Activated naive CD4-positive, alpha-beta T cell treated with anti-CD3 and anti-CD28 coated beads, Interleukin-2, amount 50 U/mL, for 24 hours (primary cell): ENCODE results near the gene RAB5B.
A peak's percentile ranks its signal among the peaks of the same experiment; 100 is the strongest.

ENCODE experiments used
- H3K27ac Mint-ChIP-seq: one replicate; pipeline ENCODE4 v1.8.0; 2021; ENCODE audit warnings: mild to moderate bottlenecking, mixed read lengths
- H3K27me3 Mint-ChIP-seq: one replicate; pipeline ENCODE4 v1.8.0; 2021; ENCODE audit warnings: mixed read lengths
- H3K36me3 Mint-ChIP-seq: one replicate; pipeline ENCODE4 v1.8.0; 2021; ENCODE audit warnings: mixed read lengths
- H3K4me1 Mint-ChIP-seq: one replicate; pipeline ENCODE4 v1.8.0; 2021; ENCODE audit warnings: mixed read lengths
- H3K4me3 Mint-ChIP-seq: one replicate; pipeline ENCODE4 v1.8.0; 2021; ENCODE audit warnings: mild to moderate bottlenecking, mixed read lengths
- H3K9me3 Mint-ChIP-seq: one replicate; pipeline ENCODE4 v1.8.0; 2021; ENCODE audit warnings: mixed read lengths

The RAB5B gene, protein sequence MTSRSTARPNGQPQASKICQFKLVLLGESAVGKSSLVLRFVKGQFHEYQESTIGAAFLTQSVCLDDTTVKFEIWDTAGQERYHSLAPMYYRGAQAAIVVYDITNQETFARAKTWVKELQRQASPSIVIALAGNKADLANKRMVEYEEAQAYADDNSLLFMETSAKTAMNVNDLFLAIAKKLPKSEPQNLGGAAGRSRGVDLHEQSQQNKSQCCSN

GRCh38 chr12:55973599-55974307 lies at the start of gene RAB5B:
Gene RAB5B, plus strand, starts transcription at chr12:55974078. Its CDS starts 12,883 bp downstream, at chr12:55986961.
- H3K4me1 Mint-ChIP-seq = peaks cover 26% of the 10 kb centered on the region
- no peak within 1 kb of the TSS for H3K27ac Mint-ChIP-seq
- H3K36me3 Mint-ChIP-seq = peaks cover 2% of the 10 kb centered on the region
- no peak within 1 kb of the TSS for H3K4me3 Mint-ChIP-seq
- no peaks in the 10 kb centered on the region for H3K27me3 Mint-ChIP-seq
- no peaks in the 10 kb centered on the region for H3K9me3 Mint-ChIP-seq

GRCh38 chr12:55925371-55925770 lies 48.5 kb upstream of the RAB5B start:
- H3K4me1 Mint-ChIP-seq = peaks cover 61% of the 10 kb centered on the region
- H3K9me3 Mint-ChIP-seq = no peaks in the 10 kb centered on the region
- H3K4me3 Mint-ChIP-seq = peak overlapping the region; percentile 99
- peak overlapping the region; percentile 93 for H3K27ac Mint-ChIP-seq
- no peaks in the 10 kb centered on the region for H3K27me3 Mint-ChIP-seq
- H3K36me3 Mint-ChIP-seq = peaks cover 5% of the 10 kb centered on the region

DNA sequence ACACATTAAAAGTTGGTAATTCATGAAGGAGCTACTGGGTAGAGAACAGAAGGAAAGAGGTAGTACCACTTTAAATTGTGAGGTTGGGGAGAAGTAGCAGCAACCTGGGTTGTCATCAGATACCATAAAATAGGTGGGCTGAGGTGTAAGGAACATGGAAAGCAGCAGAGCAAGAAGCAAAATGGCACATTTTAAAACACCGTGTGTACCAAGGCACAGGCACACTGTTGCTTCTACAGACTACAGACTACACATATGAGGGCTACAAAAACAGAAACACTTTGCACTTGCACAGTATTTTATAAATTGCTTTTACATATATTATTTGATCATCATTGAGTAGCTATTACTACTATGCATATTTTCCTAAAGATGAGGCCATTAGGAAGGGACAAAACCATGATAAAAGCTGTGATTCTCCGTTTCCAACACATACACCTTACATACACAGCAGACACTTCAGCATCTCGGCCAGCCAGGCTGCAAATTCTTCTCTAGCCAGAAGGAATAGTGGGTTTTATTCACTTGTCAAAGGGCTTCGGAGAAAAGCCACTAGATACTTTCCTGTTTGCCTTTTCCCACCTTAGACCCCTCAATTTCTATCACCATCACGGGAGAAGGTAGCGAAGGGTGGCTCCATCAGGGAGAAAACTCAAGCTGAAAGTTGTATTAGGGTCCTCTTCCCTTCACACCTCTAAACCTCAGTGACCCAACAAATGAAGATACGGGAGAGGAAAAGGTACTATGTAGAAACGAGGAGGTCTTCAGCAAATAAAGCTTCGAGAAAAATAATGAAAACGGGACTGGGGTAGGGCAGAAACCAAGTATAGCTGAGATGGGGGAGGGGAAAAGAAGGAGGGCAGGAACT lies 47.8 kb upstream of the RAB5B start:
- Mint-ChIP-seq H3K36me3 (peaks cover 6% of the 10 kb centered on the region), H3K9me3 (no peaks in the 10 kb centered on the region), H3K27me3 (no peaks in the 10 kb centered on the region), H3K27ac (peak overlapping the region; percentile 93), H3K4me1 (peaks cover 61% of the 10 kb centered on the region), H3K4me3 (peak overlapping the region; percentile 99)

- Mint-ChIP-seq H3K9me3 (no peaks in the 10 kb centered on the region), H3K27ac (peak overlapping the region; percentile 93), H3K4me3 (peak overlapping the region; percentile 99), H3K4me1 (peaks cover 55% of the 10 kb centered on the region), H3K27me3 (no peaks in the 10 kb centered on the region), H3K36me3 (peaks cover 9% of the 10 kb centered on the region)
These were observed 46.9 kb upstream of the RAB5B start for GRCh38 chr12:55926738-55927587.

- H3K9me3 Mint-ChIP-seq = no peaks in the 10 kb centered on the region
- H3K36me3 Mint-ChIP-seq = peaks cover 6% of the 10 kb centered on the region
- H3K4me1 Mint-ChIP-seq = peaks cover 50% of the 10 kb centered on the region
- H3K27me3 Mint-ChIP-seq = no peaks in the 10 kb centered on the region
- H3K4me3 Mint-ChIP-seq = peak within 1 kb of the TSS; percentile 99
- peak within 1 kb of the TSS; percentile 94 for H3K27ac Mint-ChIP-seq
These were observed 46.0 kb upstream of the RAB5B start, which contains the start of gene PYM1 for GRCh38 chr12:55927588-55928502. Gene PYM1, minus strand, starts transcription at chr12:55927894. Its CDS starts 133 bp downstream, at chr12:55927761.

GRCh38 chr12:55929306-55929791 lies 44.5 kb upstream of the RAB5B start:
- H3K9me3 Mint-ChIP-seq = no peaks in the 10 kb centered on the region
- peaks cover 55% of the 10 kb centered on the region for H3K4me1 Mint-ChIP-seq
- peak overlapping the region; percentile 99 for H3K4me3 Mint-ChIP-seq
- peak overlapping the region; percentile 94 for H3K27ac Mint-ChIP-seq
- H3K36me3 Mint-ChIP-seq = peaks cover 8% of the 10 kb centered on the region
- no peaks in the 10 kb centered on the region for H3K27me3 Mint-ChIP-seq

GRCh38 chr12:55930771-55931316 lies 43.0 kb upstream of the RAB5B start, which contains the start of gene DGKA:
Gene DGKA, plus strand, starts transcription at chr12:55931162. Its CDS starts 5,342 bp downstream, at chr12:55936504.
- Mint-ChIP-seq H3K27me3 (no peaks in the 10 kb centered on the region), H3K4me1 (peaks cover 56% of the 10 kb centered on the region)

DNA sequence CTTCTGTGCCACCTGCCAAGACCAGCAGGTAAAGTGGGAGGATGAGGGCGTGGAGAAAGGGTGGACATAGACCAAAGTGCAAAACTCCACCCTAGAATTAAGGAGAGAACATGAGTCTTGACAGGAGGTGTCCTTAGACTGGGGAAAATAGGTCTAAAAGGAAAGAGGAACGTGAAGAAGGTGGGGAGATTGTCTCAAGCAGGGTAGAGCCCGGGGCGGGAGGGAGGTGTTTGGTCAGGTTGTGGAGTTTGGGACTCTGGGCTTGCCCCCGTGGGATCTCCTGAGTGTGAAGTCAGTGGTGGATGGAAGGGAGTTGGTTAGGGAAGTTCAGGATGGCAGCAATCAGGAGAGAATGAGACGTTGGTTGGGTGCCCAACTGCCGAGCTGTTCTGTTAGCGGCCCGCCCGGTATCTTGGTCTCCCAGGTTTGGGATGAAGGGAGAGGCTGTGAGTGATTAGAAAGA lies 42.5 kb upstream of the RAB5B start:
- Mint-ChIP-seq H3K4me1 (peaks cover 56% of the 10 kb centered on the region), H3K27ac (peak overlapping the region; percentile 94), H3K27me3 (no peaks in the 10 kb centered on the region), H3K4me3 (peak overlapping the region; percentile 99), H3K36me3 (peaks cover 9% of the 10 kb centered on the region), H3K9me3 (no peaks in the 10 kb centered on the region)

More at GRCh38 chr12:55930771-55931316, 43.0 kb upstream of the RAB5B start, which contains the start of gene DGKA:
- H3K4me3 Mint-ChIP-seq = peak within 1 kb of the TSS; percentile 99
- no peaks in the 10 kb centered on the region for H3K9me3 Mint-ChIP-seq
- peaks cover 8% of the 10 kb centered on the region for H3K36me3 Mint-ChIP-seq
- peak within 1 kb of the TSS; percentile 94 for H3K27ac Mint-ChIP-seq

DNA sequence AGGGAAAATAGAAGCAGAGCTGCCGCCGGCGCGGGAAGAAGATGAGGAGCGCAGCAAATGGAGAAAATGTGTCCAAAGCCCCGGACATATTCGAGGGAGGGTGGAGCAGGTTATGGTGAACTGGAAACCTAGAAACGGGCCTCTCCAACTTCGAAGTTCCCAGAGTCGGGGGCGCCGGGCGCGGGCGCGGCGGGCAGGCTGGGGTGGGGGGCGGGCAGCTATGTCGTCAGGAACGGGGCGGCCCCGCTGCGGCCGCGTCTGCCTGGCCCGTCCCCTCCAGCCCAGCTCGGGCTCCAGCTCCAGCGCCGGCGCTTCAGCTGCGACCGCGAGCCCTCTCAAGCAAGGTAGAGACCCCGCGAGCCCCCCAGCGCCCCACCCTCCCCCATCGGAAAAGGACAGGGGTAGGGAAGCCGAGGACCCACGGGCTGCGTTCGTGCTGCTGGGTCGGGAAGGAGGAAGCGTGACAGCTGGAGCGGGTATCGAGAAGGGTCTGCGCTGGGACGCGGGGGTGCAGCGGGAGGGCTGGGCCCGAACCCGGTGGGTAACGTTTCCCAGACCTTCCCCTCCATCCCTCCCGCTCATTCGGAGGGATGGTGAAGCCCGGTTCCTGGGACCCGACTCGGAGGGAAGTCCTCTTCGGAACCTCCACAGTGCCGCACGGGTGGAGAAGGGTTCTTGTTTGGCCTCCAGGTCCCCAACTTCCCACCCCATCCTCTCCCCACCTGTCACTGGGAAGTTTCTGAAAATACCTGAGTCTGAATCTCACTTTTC lies 41.9 kb upstream of the RAB5B start:
- Mint-ChIP-seq H3K27ac (peak overlapping the region; percentile 94), H3K36me3 (peaks cover 9% of the 10 kb centered on the region), H3K27me3 (no peaks in the 10 kb centered on the region), H3K4me3 (peak overlapping the region; percentile 99), H3K9me3 (no peaks in the 10 kb centered on the region), H3K4me1 (peaks cover 61% of the 10 kb centered on the region)

DNA sequence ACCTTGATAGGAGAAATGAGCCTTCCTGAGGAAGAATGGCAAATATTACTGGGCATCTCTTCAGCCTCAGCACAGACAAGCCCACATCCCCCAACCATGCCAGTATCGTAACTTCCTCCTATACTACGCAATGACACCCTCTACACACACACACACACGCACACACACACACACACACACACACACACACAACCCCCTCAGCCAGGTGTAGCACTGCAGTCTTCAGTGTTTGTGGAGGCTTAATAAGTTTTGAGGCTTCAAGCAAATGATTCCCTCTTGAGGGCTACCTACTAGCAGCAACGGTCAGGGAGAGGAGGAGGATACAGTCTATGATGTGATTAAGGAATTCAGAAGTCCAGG lies 41.3 kb upstream of the RAB5B start:
- Mint-ChIP-seq H3K4me1 (peaks cover 67% of the 10 kb centered on the region), H3K4me3 (peak overlapping the region; percentile 99), H3K27me3 (no peaks in the 10 kb centered on the region), H3K36me3 (peaks cover 9% of the 10 kb centered on the region), H3K9me3 (no peaks in the 10 kb centered on the region), H3K27ac (peak overlapping the region; percentile 86)

DNA sequence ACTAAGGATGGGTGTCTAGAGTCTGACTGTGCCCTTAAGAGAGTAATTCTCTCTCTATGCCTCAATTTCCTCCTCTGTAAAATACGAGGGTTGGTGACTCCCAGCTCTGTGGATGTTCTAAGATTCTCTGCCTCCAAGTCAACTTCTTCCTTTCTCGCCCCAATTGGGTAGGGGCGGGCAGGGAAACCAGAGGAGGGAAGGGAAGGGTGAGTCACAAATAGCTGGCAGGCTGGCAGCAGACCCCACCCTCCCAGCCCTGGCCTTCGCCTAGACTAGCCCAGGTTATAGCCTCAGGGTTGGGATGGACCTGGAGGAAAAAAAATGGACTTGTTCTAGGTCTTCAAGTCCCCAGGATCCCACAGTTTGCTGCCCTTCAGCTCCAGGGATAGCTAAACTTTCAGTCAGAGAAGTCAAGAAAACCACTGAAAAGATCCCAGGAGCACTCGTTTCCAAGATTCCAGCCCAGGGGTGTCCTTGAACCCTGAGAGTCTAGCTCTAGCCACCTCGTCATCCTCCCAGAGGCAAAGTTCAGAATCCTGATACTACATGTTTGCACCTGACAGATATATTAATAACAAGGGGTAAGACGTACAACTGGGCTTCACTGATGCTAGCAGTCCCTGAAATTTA lies 40.6 kb upstream of the RAB5B start:
- peaks cover 75% of the 10 kb centered on the region for H3K4me1 Mint-ChIP-seq
- peak overlapping the region; percentile 99 for H3K4me3 Mint-ChIP-seq
- no peaks in the 10 kb centered on the region for H3K27me3 Mint-ChIP-seq
- peaks cover 9% of the 10 kb centered on the region for H3K36me3 Mint-ChIP-seq
- H3K9me3 Mint-ChIP-seq = no peaks in the 10 kb centered on the region
- H3K27ac Mint-ChIP-seq = peak overlapping the region; percentile 86

DNA sequence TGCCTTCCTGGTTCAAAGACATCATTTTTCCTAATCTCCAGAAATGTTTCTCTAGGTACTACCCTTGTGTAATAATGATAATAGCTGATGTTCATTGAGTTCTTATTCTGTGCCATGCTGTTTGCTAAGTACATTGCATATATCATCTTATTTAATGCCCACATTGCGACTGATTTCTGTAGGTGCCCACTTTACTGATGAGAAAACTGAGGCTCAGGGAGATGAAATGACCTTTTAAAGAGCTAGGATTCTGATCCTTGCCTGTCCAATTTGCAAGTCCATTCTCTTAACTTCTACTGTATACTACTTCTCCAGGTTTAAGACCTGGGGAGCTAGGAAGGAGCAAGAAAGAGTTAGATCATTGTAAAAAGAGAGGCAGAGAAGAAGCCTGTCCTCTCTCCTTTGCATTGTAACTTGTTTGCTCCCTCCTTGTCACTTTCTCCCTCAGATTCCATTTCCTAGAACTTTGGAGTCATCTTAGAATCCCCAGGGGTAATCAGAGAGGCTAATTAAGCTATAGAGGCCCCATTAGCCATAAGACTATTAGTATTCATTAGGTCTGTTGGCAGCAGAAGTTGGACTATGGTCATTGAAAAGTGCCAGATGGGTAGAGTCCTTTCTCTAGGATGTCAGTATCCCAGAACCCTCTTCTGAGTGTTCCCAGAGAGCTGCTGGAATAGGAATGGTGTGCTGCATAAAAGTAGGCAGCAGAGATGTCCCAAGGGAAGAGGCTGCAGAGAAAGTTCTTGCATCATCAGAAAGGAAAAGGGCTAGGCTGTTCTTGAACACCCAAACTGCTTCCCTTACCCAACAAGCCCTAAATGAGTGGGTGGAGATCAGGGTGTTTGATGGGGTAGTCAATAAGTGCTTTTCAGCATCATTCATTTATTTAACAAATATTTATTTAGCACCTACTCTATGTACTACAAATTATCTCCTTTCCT lies 39.8 kb upstream of the RAB5B start:
- Mint-ChIP-seq H3K9me3 (no peaks in the 10 kb centered on the region), H3K27ac (peak overlapping the region; percentile 86), H3K27me3 (no peaks in the 10 kb centered on the region), H3K36me3 (peaks cover 12% of the 10 kb centered on the region), H3K4me3 (peak overlapping the region; percentile 99), H3K4me1 (peaks cover 81% of the 10 kb centered on the region)
